ENCODE measurements around the gene FBXO31.

DNA sequence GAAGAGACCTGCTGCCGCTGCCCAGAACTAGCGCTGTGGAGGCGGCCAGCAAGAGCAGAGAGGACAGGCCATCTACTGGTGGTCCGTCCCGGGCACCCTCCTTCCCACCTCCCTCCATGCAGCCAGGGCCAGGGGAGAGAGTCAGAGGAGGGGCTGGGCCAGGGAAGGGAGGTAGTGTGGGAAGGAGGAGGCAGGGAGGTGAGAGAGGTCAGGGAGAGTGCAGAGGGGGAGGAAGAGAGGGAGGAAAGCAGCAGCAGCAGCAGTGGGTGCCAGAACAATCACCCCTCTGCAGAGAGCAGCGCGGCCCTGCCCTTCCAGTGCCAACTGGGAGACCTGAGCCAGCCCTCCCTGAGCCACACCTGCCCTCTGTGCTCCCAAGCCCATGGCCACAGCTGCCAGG is 73.0 kb downstream of the FBXO31 start:
- TF ChIP-seq ZNF274 (IDR thresholded peaks at IDR 0.05; ENCODE audit: low read depth, low read length) (no peak), YY1 (IDR thresholded peaks at IDR 0.05; ENCODE audit: insufficient read depth, insufficient read length) (no peak)
